GM12891 (cell line): ENCODE measurements around the gene UVSSA.
"Not testable (repeated sequence)": the region's sequence is repeated elsewhere in the genome, so short reads cannot be mapped to it uniquely, and the experiment has no call there.

Source experiments
- DNase-seq: peaks from one replicate; pipeline ENCODE4 v3.0.0; 2011; ENCODE audit warnings: low spot score; ENCODE audit not compliant: insufficient read length
- FAIRE-seq: peaks from 2 replicates; lab custom pipeline; 2011; peaks lifted over from hg19 to GRCh38; lab: Jason Lieb, UNC
- PAX5 ChIP-seq: IDR thresholded peaks from 2 replicates; pipeline ENCODE4 v1.6.1; 2011; ENCODE audit warnings: low read length, moderate library complexity, mild to moderate bottlenecking; ENCODE audit not compliant: insufficient read depth, severe bottlenecking
- POLR2A ChIP-seq: IDR thresholded peaks from 2 replicates; pipeline ENCODE4 v1.6.1; 2011; ENCODE audit warnings: low read depth, low read length, control low read depth
- POLR2AphosphoS5 ChIP-seq: IDR thresholded peaks from 2 replicates; pipeline ENCODE4 v1.6.1; 2011; ENCODE audit warnings: low read depth, low read length, control low read depth
- POU2F2 ChIP-seq: IDR thresholded peaks from 2 replicates; pipeline ENCODE4 v1.6.1; 2011; ENCODE audit warnings: low read depth, mild to moderate bottlenecking, control low read depth, low read length, moderate library complexity
- SPI1 ChIP-seq: IDR thresholded peaks from 2 replicates; pipeline ENCODE4 v1.6.1; 2011; ENCODE audit warnings: low read depth, low read length, control low read depth
- TAF1 ChIP-seq: IDR thresholded peaks from 2 replicates; pipeline ENCODE4 v1.6.1; 2011; ENCODE audit warnings: low read depth, low read length, control low read depth

The UVSSA gene

DNA sequence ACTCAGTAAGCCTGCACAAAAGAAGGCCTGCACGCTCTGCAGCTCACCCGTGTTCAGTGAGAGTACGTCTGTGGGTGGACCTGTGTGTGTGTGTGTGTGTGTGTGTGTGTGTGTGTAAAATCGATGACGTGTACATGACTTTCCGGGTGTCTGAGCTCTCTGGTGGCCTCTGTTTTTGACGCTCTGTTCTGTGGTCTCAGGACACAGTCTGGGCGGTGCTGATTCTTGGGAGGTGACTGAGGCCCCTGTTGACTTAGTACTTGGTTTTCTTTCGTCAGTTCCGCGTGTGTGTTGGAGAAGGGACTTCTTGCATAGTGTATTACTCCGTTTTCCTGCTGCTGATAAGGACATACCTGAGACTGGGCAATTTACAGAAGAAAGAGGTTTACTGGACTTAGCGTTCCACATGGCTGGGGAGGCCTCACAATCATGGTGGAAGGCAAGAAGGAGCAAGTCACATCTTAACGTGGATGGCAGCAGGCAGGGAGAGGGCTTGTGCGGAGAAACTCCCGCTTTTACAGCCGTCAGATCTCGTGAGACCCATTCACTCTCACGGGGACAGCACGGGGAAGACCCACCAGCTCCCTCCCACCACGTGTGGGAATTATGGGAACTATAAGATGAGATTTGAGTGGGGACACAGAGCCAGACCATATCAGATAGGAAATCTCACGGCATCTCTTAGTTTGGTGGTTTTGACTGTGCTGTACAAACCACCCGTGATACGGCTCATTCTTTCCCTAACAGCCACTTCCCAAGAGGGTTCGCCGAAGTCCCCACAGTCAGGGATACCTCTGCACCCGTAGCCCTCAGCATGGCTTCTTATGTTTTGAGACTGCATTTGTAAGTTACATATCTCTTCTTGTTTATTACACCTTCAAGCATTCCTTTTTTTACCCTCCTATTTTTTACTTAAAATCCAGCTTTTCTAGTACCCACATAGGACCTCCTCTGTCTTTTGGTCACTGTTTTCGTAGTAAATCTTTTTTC lies 24.5 kb downstream of the UVSSA start:
- FAIRE-seq, result no peak
- no peak for TF ChIP-seq TAF1
- TF ChIP-seq POLR2A, result no peak
- no peak for TF ChIP-seq PAX5
- no peak for TF ChIP-seq POLR2AphosphoS5
- no peak for TF ChIP-seq POU2F2
- no peak for TF ChIP-seq SPI1
- no peak for DNase-seq

DNA sequence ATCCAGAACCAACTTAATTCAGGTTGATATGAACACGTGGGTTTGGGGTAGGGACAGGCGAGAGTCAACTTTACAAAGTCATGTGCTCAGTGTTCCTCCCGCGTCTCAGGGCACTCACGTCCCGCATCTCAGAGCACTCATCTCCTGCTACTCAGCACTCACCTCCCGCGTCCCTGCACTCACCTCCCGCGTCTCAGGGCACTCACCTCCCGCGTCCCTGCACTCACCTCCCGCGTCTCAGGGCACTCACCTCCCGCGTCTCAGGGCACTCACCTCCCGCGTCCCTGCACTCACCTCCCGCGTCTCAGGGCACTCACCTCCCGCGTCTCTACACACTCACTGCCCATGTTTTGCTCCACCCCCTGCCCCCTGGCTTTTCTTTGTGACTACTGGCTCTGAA lies 25.6 kb downstream of the UVSSA start:
- not testable (repeated sequence) for FAIRE-seq, DNase-seq

GRCh38 chr4:1373892-1374705 lies 27.1 kb downstream of the UVSSA start:
- TF ChIP-seq PAX5, result no peak
- no peak for TF ChIP-seq TAF1
- TF ChIP-seq SPI1, result no peak
- TF ChIP-seq POLR2AphosphoS5, result no peak
- DNase-seq (no peak), FAIRE-seq (no peak)

GRCh38 chr4:1374706-1375045 lies 27.7 kb downstream of the UVSSA start:
- TF ChIP-seq TAF1 (no peak), SPI1 (no peak), POLR2AphosphoS5 (no peak), PAX5 (no peak), POU2F2 (no peak), POLR2A (no peak)
- FAIRE-seq, result no peak
- DNase-seq, result no peak

GRCh38 chr4:1375051-1375721 lies 28.2 kb downstream of the UVSSA start:
- DNase-seq (no peak), FAIRE-seq (no peak)
- TF ChIP-seq SPI1 (no peak), TAF1 (no peak), PAX5 (no peak), POLR2A (no peak), POLR2AphosphoS5 (no peak), POU2F2 (no peak)

GRCh38 chr4:1375761-1376322 lies 28.8 kb downstream of the UVSSA start:
- DNase-seq (no peak), FAIRE-seq (no peak)

DNA sequence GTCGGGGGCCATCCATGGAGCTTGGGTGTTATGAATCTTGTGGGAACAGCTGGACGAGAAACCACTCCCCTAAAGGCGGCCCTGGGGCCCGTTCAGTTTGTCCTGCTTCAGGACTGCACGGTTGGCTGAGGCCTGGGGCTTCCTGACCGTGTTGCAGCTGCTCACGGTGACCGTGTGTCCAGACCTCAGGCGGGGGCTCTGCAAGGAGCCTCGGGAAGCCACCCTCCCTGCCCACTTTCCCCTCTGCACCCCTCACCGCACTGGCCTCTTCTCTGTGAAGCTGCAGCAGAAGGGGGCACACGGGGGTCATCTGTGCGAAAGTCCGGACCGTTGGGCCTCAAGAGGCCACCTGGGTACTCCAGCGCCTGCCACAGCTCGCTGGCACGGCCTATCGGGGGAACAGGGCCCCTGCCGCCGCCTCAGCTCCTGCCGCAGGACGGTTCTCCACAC lies 29.4 kb downstream of the UVSSA start:
- no peak for FAIRE-seq
- TF ChIP-seq SPI1 (no peak), TAF1 (no peak), PAX5 (no peak), POU2F2 (no peak), POLR2AphosphoS5 (no peak), POLR2A (no peak)
- DNase-seq, result no peak

More at GRCh38 chr4:1375761-1376322, 28.8 kb downstream of the UVSSA start:
- TF ChIP-seq PAX5 (no peak), POLR2AphosphoS5 (no peak), POU2F2 (no peak), SPI1 (no peak), TAF1 (no peak)

GRCh38 chr4:1376841-1377605 lies 30.0 kb downstream of the UVSSA start:
- FAIRE-seq (no peak), DNase-seq (no peak)
- TF ChIP-seq TAF1, result no peak
- no peak for TF ChIP-seq POLR2A
- no peak for TF ChIP-seq POLR2AphosphoS5
- no peak for TF ChIP-seq POU2F2
- TF ChIP-seq SPI1, result no peak
- TF ChIP-seq PAX5, result no peak
